ENCODE results near the gene MT1X. TPM values are rescaled to one million over a fixed set of nuclear protein-coding genes. Genes with fewer than 3 reads are reported as not detected.

MT1X gene
- total RNA-seq (2012; rRNA removed): 257 and 372 TPM in 2 replicates

DNA sequence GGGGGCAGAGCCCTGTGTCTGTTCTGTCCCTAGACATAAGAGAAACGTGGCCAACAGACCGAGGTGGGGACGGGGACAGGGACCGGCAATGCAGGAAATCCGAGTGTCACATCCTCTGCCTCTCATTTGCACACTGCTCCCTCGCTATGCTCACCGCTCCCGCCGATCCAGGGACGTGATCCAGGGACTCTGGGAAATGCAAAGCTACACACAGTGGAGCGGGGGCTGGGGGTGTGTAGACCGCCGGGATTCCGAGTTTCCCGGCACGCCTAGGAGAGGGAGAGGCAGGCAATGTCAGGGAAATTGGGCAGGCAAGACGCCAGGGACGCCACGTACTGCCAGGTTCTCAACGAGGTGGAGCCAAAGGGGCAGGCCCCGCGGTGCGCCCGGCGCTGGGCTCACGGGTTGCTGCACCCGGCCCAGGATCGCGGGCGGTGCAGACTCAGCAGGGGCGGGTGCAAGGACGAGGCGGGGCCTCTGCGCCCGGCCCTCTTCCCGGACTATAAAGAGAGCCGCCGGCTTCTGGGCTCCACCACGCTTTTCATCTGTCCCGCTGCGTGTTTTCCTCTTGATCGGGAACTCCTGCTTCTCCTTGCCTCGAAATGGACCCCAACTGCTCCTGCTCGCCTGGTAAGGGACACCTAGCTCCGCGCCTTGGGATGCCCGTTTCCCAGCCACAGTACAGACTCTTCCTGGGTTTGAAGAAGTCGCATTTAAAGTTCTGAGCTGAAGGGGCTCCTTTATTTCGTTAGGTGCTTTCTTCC is at the start of gene MT1X:
MT1X (plus strand) TSS at position 532 of the 764 bp plus-strand sequence; CDS start at position 603, 71 bp downstream.
- H3K4me3 ChIP-seq (ENCODE audit: low read length): peak within 1 kb of the TSS; percentile 72

GRCh38 chr16:56632848-56633365 is 49.4 kb upstream of the MT1X start:
- H3K27me3 ChIP-seq (ENCODE audit: control insufficient read depth, insufficient read depth, low read length): peaks cover 7% of the 10 kb centered on the region
- no peaks in the 10 kb centered on the region for H3K9me3 ChIP-seq (replicated peaks; ENCODE audit: low read length)
- peak overlapping the region; percentile 66 for H3K4me3 ChIP-seq (ENCODE audit: low read length)
- H3K4me2 ChIP-seq (ENCODE audit: low read length): peak overlapping the region; percentile 81
- peak overlapping the region; percentile 72 for H3K9ac ChIP-seq (ENCODE audit: low read depth, low read length)
- no peaks in the 10 kb centered on the region for H3K36me3 ChIP-seq (ENCODE audit: insufficient read depth, low read length)
- peaks cover 18% of the 10 kb centered on the region for H3K4me1 ChIP-seq (ENCODE audit: control insufficient read depth, insufficient read depth, low read length)

More for the DNA sequence above, at the start of gene MT1X:
- Histone ChIP-seq H3K36me3 (ENCODE audit: insufficient read depth, low read length) (no peaks in the 10 kb centered on the region), H3K27me3 (ENCODE audit: control insufficient read depth, insufficient read depth, low read length) (no peaks in the 10 kb centered on the region), H3K9ac (ENCODE audit: low read depth, low read length) (peak within 1 kb of the TSS; percentile 81), H3K9me3 (replicated peaks; ENCODE audit: low read length) (no peaks in the 10 kb centered on the region), H3K4me2 (ENCODE audit: low read length) (peak within 1 kb of the TSS; percentile 87), H3K4me1 (ENCODE audit: control insufficient read depth, insufficient read depth, low read length) (peaks cover 25% of the 10 kb centered on the region)

DNA sequence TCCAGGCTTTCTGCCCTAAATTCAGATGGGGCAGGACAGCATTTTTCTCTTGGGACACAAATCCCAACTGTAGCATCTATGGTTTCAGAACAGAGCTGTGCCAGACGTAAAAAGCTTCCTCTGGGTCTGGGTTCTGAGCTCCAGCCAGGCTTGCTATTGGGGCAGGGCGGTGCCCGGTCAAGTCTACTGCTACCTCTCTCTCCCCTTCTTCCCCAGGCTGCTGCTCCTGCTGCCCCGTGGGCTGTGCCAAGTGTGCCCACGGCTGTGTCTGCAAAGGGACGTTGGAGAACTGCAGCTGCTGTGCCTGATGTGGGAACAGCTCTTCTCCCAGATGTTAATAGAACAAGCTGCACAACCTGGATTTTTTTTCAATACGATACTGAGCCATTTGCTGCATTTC is 48.7 kb upstream of the MT1X start:
- H3K4me2 ChIP-seq (ENCODE audit: low read length): peak overlapping the region; percentile 81
- no peaks in the 10 kb centered on the region for H3K9me3 ChIP-seq (replicated peaks; ENCODE audit: low read length)
- H3K36me3 ChIP-seq (ENCODE audit: insufficient read depth, low read length): no peaks in the 10 kb centered on the region
- H3K4me3 ChIP-seq (ENCODE audit: low read length): no peak overlapping the region
- H3K4me1 ChIP-seq (ENCODE audit: control insufficient read depth, insufficient read depth, low read length): peaks cover 23% of the 10 kb centered on the region
- peaks cover 10% of the 10 kb centered on the region for H3K27me3 ChIP-seq (ENCODE audit: control insufficient read depth, insufficient read depth, low read length)
- no peak overlapping the region for H3K9ac ChIP-seq (ENCODE audit: low read depth, low read length)

GRCh38 chr16:56634715-56635440 is 47.4 kb upstream of the MT1X start:
- Histone ChIP-seq H3K27me3 (ENCODE audit: control insufficient read depth, insufficient read depth, low read length) (peaks cover 10% of the 10 kb centered on the region), H3K9me3 (replicated peaks; ENCODE audit: low read length) (no peaks in the 10 kb centered on the region), H3K4me3 (ENCODE audit: low read length) (no peak overlapping the region), H3K4me1 (ENCODE audit: control insufficient read depth, insufficient read depth, low read length) (peaks cover 26% of the 10 kb centered on the region), H3K9ac (ENCODE audit: low read depth, low read length) (no peak overlapping the region), H3K36me3 (ENCODE audit: insufficient read depth, low read length) (no peaks in the 10 kb centered on the region), H3K4me2 (ENCODE audit: low read length) (no peak overlapping the region)

DNA sequence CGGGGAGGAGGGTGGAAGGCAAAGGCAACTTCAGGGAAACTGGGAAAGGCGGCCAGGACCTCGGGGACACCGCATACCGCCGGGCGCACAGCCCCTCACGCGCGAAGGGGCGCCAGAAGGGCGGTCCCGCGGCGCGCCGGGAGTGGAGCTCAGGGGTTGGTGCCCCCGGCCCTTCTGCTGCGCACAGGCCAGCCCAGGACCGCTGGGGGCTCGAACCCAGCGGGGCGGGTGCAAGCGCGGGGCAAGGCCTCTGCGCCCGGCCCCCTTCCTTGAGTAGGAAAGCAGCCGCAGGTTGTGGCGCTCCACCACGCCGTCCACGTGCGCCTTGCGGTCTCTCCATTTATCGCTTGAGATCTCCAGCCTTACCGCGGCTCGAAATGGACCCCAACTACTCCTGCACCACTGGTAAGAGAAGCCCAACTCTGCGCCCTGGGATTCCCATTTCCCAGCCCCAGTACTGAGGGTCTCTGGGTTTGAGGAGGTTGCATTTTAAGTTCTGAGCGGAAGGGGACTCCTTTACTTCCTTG is 46.8 kb upstream of the MT1X start:
- H3K27me3 ChIP-seq (ENCODE audit: control insufficient read depth, insufficient read depth, low read length): peaks cover 10% of the 10 kb centered on the region
- peaks cover 26% of the 10 kb centered on the region for H3K4me1 ChIP-seq (ENCODE audit: control insufficient read depth, insufficient read depth, low read length)

GRCh38 chr16:56636616-56637413 is 45.5 kb upstream of the MT1X start:
- H3K9me3 ChIP-seq (replicated peaks; ENCODE audit: low read length): no peaks in the 10 kb centered on the region
- no peaks in the 10 kb centered on the region for H3K36me3 ChIP-seq (ENCODE audit: insufficient read depth, low read length)
- H3K27me3 ChIP-seq (ENCODE audit: control insufficient read depth, insufficient read depth, low read length): peaks cover 10% of the 10 kb centered on the region
- peaks cover 21% of the 10 kb centered on the region for H3K4me1 ChIP-seq (ENCODE audit: control insufficient read depth, insufficient read depth, low read length)
- H3K9ac ChIP-seq (ENCODE audit: low read depth, low read length): no peak overlapping the region
- no peak overlapping the region for H3K4me2 ChIP-seq (ENCODE audit: low read length)
- no peak overlapping the region for H3K4me3 ChIP-seq (ENCODE audit: low read length)

More for the DNA sequence above, 46.8 kb upstream of the MT1X start:
- H3K4me2 ChIP-seq (ENCODE audit: low read length): no peak overlapping the region
- no peak overlapping the region for H3K9ac ChIP-seq (ENCODE audit: low read depth, low read length)
- no peaks in the 10 kb centered on the region for H3K9me3 ChIP-seq (replicated peaks; ENCODE audit: low read length)
- H3K36me3 ChIP-seq (ENCODE audit: insufficient read depth, low read length): no peaks in the 10 kb centered on the region
- no peak overlapping the region for H3K4me3 ChIP-seq (ENCODE audit: low read length)

GRCh38 chr16:56637814-56638750 is 44.2 kb upstream of the MT1X start, which contains the start of gene MT1A:
Gene MT1A, plus strand, starts transcription at chr16:56638666. Its CDS starts 73 bp downstream, at chr16:56638739.
- Histone ChIP-seq H3K4me3 (ENCODE audit: low read length) (peak within 1 kb of the TSS; percentile 74), H3K9me3 (replicated peaks; ENCODE audit: low read length) (no peaks in the 10 kb centered on the region), H3K27me3 (ENCODE audit: control insufficient read depth, insufficient read depth, low read length) (peaks cover 10% of the 10 kb centered on the region)

DNA sequence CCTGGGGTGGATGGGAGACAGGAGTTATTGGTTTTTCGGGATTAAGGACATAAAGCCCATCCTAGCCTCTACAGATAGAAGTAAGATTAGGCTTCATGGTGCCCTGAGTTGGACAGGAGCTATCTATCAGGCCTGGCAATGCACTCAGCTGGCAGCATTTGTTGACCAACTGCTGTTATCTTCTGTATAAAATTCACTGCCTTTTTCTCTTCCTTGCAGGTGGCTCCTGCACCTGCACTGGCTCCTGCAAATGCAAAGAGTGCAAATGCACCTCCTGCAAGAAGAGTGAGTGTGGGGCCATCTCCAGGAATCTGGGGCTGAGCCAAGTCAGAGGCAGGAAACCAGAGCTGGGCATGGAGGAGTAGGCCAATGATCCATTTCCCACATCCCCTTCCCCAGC is 43.2 kb upstream of the MT1X start:
- no peaks in the 10 kb centered on the region for H3K36me3 ChIP-seq (ENCODE audit: insufficient read depth, low read length)
- no peaks in the 10 kb centered on the region for H3K9me3 ChIP-seq (replicated peaks; ENCODE audit: low read length)
- no peak overlapping the region for H3K4me3 ChIP-seq (ENCODE audit: low read length)
- peaks cover 20% of the 10 kb centered on the region for H3K4me1 ChIP-seq (ENCODE audit: control insufficient read depth, insufficient read depth, low read length)
- H3K27me3 ChIP-seq (ENCODE audit: control insufficient read depth, insufficient read depth, low read length): peaks cover 14% of the 10 kb centered on the region
- H3K9ac ChIP-seq (ENCODE audit: low read depth, low read length): no peak overlapping the region
- H3K4me2 ChIP-seq (ENCODE audit: low read length): peak overlapping the region; percentile 96

More at GRCh38 chr16:56637814-56638750, 44.2 kb upstream of the MT1X start, which contains the start of gene MT1A:
- Histone ChIP-seq H3K36me3 (ENCODE audit: insufficient read depth, low read length) (no peaks in the 10 kb centered on the region), H3K4me1 (ENCODE audit: control insufficient read depth, insufficient read depth, low read length) (peaks cover 17% of the 10 kb centered on the region), H3K4me2 (ENCODE audit: low read length) (peak within 1 kb of the TSS; percentile 96), H3K9ac (ENCODE audit: low read depth, low read length) (peak within 1 kb of the TSS; percentile 61)

GRCh38 chr16:56640076-56640475 is 42.2 kb upstream of the MT1X start:
- H3K36me3 ChIP-seq (ENCODE audit: insufficient read depth, low read length): no peaks in the 10 kb centered on the region
- H3K4me3 ChIP-seq (ENCODE audit: low read length): no peak overlapping the region
- no peaks in the 10 kb centered on the region for H3K9me3 ChIP-seq (replicated peaks; ENCODE audit: low read length)
- peaks cover 21% of the 10 kb centered on the region for H3K27me3 ChIP-seq (ENCODE audit: control insufficient read depth, insufficient read depth, low read length)
- H3K4me1 ChIP-seq (ENCODE audit: control insufficient read depth, insufficient read depth, low read length): peaks cover 20% of the 10 kb centered on the region
- H3K9ac ChIP-seq (ENCODE audit: low read depth, low read length): no peak overlapping the region
- H3K4me2 ChIP-seq (ENCODE audit: low read length): no peak overlapping the region

GRCh38 chr16:56641166-56641565 is 41.1 kb upstream of the MT1X start:
- Histone ChIP-seq H3K4me3 (ENCODE audit: low read length) (no peak overlapping the region), H3K9me3 (replicated peaks; ENCODE audit: low read length) (no peaks in the 10 kb centered on the region), H3K4me1 (ENCODE audit: control insufficient read depth, insufficient read depth, low read length) (peaks cover 20% of the 10 kb centered on the region), H3K4me2 (ENCODE audit: low read length) (no peak overlapping the region), H3K36me3 (ENCODE audit: insufficient read depth, low read length) (no peaks in the 10 kb centered on the region), H3K27me3 (ENCODE audit: control insufficient read depth, insufficient read depth, low read length) (peaks cover 29% of the 10 kb centered on the region), H3K9ac (ENCODE audit: low read depth, low read length) (no peak overlapping the region)

All from skeletal muscle satellite cell (primary cell).